GM12878 (cell line): ENCODE data around the gene MZB1. TPM values are rescaled to one million over a fixed set of nuclear protein-coding genes. Genes with fewer than 3 reads are reported as not detected.

ENCODE experiments used
- ATAC-seq: fragments of 200-7000 bp; cut with Tn5 transposase; 3 replicates; pipeline ENCODE4 v1.9.1; 2020; ENCODE audit warnings: mild to moderate bottlenecking, moderate library complexity
- BruUV-seq: library from RNA; stranded (reverse); fragments of 400-500 nt; replicated peaks from 2 replicates; lab custom pipeline; 2021; lab: Mats Ljungman, UMichigan
- CTCF ChIA-PET: fragments of 300-600 bp; sonication (Branson Sonifier 250); formaldehyde crosslinking; extraction: SDS; loops from one replicate; lab custom pipeline; 2021; ENCODE audit warnings: inconsistent platforms; lab: Yijun Ruan, JAX
- POLR2A ChIA-PET: fragments of 350-600 bp; formaldehyde crosslinking; extraction: SDS; loops from one replicate; lab custom pipeline; 2021; ENCODE audit warnings: inconsistent platforms; lab: Charles Lee
- RAD21 ChIA-PET: fragments of 300-600 bp; sonication (Branson Sonifier 250); formaldehyde crosslinking; loops from one replicate; lab custom pipeline; 2023; ENCODE audit warnings: antibody characterized with exemption; ENCODE audit not compliant: unreplicated experiment; lab: Charles Lee
- SMC1A ChIA-PET: fragments of 300-600 bp; sonication (Branson Sonifier 250); formaldehyde crosslinking; loops from one replicate; lab custom pipeline; 2023; ENCODE audit not compliant: unreplicated experiment, uncharacterized antibody; lab: Charles Lee
- DNase-seq: peaks from one replicate; pipeline ENCODE4 v3.0.0-alpha.2; 2011; ENCODE audit warnings: low read depth, low spot score
- FAIRE-seq: peaks from 3 replicates; lab custom pipeline; 2011; peaks lifted over from hg19 to GRCh38; lab: Jason Lieb, UNC
- H2AFZ ChIP-seq: 2 replicates; pipeline ENCODE4 v1.6.0; 2011; ENCODE audit warnings: low read depth, low read length, control low read depth; ENCODE audit not compliant: control insufficient read depth
- H3K27ac ChIP-seq: 2 replicates; pipeline ENCODE4 v1.5.1; 2011; ENCODE audit warnings: control low read depth; ENCODE audit not compliant: control insufficient read depth, insufficient read depth
- H3K27me3 ChIP-seq, 2 experiments: replicated peaks in 1 of 2; 2 replicates each; pipeline versions ENCODE4 v1.6.0 to v1.6.1; 2011; ENCODE audit warnings: low read length in 1 of 2; ENCODE audit not compliant: control insufficient read depth in 2 of 2, insufficient read depth in 2 of 2
- H3K36me3 ChIP-seq, 2 experiments: 2 replicates each; pipeline ENCODE4 v1.5.1; 2011; ENCODE audit warnings: low read length in 1 of 2; ENCODE audit not compliant: control insufficient read depth in 2 of 2, insufficient read depth in 2 of 2
- H3K4me1 ChIP-seq: 2 replicates; pipeline ENCODE4 v1.6.1; 2011; ENCODE audit warnings: mild to moderate bottlenecking, low read length, moderate library complexity, mixed read lengths; ENCODE audit not compliant: control insufficient read depth, insufficient read depth
- H3K4me2 ChIP-seq: 2 replicates; pipeline ENCODE4 v1.6.0; 2011; ENCODE audit warnings: control low read depth; ENCODE audit not compliant: control insufficient read depth, insufficient read depth
- H3K4me3 ChIP-seq: fragments of 200-600 bp; sonication (generic); 2 replicates; pipeline ENCODE4 v1.5.1; 2016
- H3K79me2 ChIP-seq: 2 replicates; pipeline ENCODE4 v1.6.0; 2011; ENCODE audit warnings: low read length; ENCODE audit not compliant: control insufficient read depth, insufficient read depth
- H3K9ac ChIP-seq: 2 replicates; pipeline ENCODE4 v1.8.0; 2011; ENCODE audit warnings: low read length, control low read depth, mixed read lengths; ENCODE audit not compliant: control insufficient read depth, insufficient read depth
- H3K9me3 ChIP-seq: replicated peaks from 3 replicates; pipeline ENCODE4 v1.5.1; 2011; ENCODE audit warnings: mild to moderate bottlenecking, low read length; ENCODE audit not compliant: control insufficient read depth, insufficient read depth
- H4K20me1 ChIP-seq: 2 replicates; pipeline ENCODE4 v1.6.0; 2011; ENCODE audit not compliant: control insufficient read depth, insufficient read depth
- ATF7 ChIP-seq: fragments of 450-650 bp; IDR thresholded peaks from 2 replicates; pipeline ENCODE4 v1.6.1; 2016; ENCODE audit warnings: low read depth, mild to moderate bottlenecking
- BCL11A ChIP-seq: IDR thresholded peaks from 2 replicates; pipeline ENCODE4 v1.6.1; 2011; ENCODE audit warnings: low read depth, low read length
- BRCA1 ChIP-seq: IDR thresholded peaks from 2 replicates; pipeline ENCODE4 v1.6.1; 2011; ENCODE audit warnings: low read depth, low read length, improper control_type of control experiment
- IRF3 ChIP-seq: fragments of 450-650 bp; IDR thresholded peaks from 2 replicates; pipeline ENCODE4 v1.6.1; 2014; ENCODE audit warnings: mild to moderate bottlenecking
- JUND ChIP-seq: IDR thresholded peaks from 2 replicates; pipeline ENCODE4 v1.6.1; 2012; ENCODE audit warnings: low read depth, mild to moderate bottlenecking, low read length, improper control_type of control experiment, moderate library complexity
- RFX5 ChIP-seq: IDR thresholded peaks from 2 replicates; pipeline ENCODE4 v1.6.1; 2011; ENCODE audit warnings: low read depth, low read length, improper control_type of control experiment
- SRF ChIP-seq, 2 experiments: IDR thresholded peaks; 2 replicates each; pipeline ENCODE4 v1.6.1; 2011; ENCODE audit warnings: low read depth in 2 of 2, low read length in 2 of 2, mild to moderate bottlenecking in 1 of 2, moderate library complexity in 1 of 2
- TARDBP ChIP-seq: IDR thresholded peaks from 2 replicates; pipeline ENCODE4 v1.6.1; 2016; ENCODE audit warnings: borderline replicate concordance
- WGBS: methylation state at CpG from one replicate; pipeline ENCODE4 v1.1.6; 2016; ENCODE audit warnings: low lambda C conversion rate; ENCODE audit not compliant: insufficient replicate concordance, insufficient coverage; ENCODE audit errors: missing lambda C conversion rate; 5-methylcytosine and 5-hydroxymethylcytosine counted together
- in situ Hi-C: fragments of 300-500 bp; cut with MboI; formaldehyde crosslinking; loops from 9 replicates; pipeline ENCODE4 v1.14.3; 2018; ENCODE audit warnings: mixed read lengths
- intact Hi-C: fragments of 100-400 bp; cut with micrococcal nuclease; formaldehyde crosslinking; loops from one replicate; pipeline ENCODE4 v1.14.2; 2022; ENCODE audit not compliant: unreplicated experiment
- polyA plus RNA-seq, 11 experiments: library from polyadenylated mRNA; depleted of rRNA in 4 of 11; unstranded in 6 of 11; stranded (reverse) in 5 of 11; fragments of >200 nt; fragmentation: Nextera tagmentation in 4 of 11; fragmentation: Illumina TruSeq in 1 of 11; extraction: Ambion mirVana in 4 of 11; extraction: Trizol in 1 of 11; gene quantifications; 1 replicate in 1 of 11; 2 replicates in 10 of 11; pipeline versions ENCODE4 v1.2.1 to v1.2.3, GENCODE V29; 2011 to 2016; ENCODE audit warnings: inconsistent platforms in 2 of 11, missing spikeins in 2 of 11, low read depth in 1 of 11
- total RNA-seq, 4 experiments: library from RNA; depleted of rRNA in 3 of 4; stranded (reverse); fragments of >200 nt in 3 of 4; fragmentation: Illumina TruSeq in 1 of 4; extraction: Trizol in 1 of 4; gene quantifications; 2 replicates each; pipeline versions ENCODE4 v1.2.1 to v1.2.3, GENCODE V29; 2013 to 2021

MZB1 gene
- total and polyA plus RNA-seq, 10 of the 15 experiments (the other 5 are each of a cell fraction or from before 2014, with no cell fraction given): 19.3 to 406 (median 188) TPM

- no peak overlapping the region for H2AFZ ChIP-seq
- TF ChIP-seq RFX5 (no peak), JUND (no peak), IRF3 (no peak), BRCA1 (no peak), SRF (IDR thresholded peaks at IDR 0.05; ENCODE audit: low read depth in 2 of 2, low read length in 2 of 2) (no peak), TARDBP (no peak), BCL11A (no peak), ATF7 (no peak)
- BruUV-seq: no TSS peak
- FAIRE-seq (no peak), DNase-seq (no peak), ATAC-seq (no peak)
- no peak overlapping the region for H3K27ac ChIP-seq
- H3K36me3 ChIP-seq: peaks cover 2 to 14% of the 10 kb centered on the region in 2 experiments; a peak in 2 of 4 replicates
- ChIA-PET POLR2A (interaction anchor here (0.6 kb wide), 1 partner anchor 87 kb away, joined by 3 read pairs; no protein-coding TSS in a partner anchor), RAD21 (no interaction called here), SMC1A (interaction anchor here (0.7 kb wide), 1 partner anchor 16 kb away, joined by 3 read pairs; no protein-coding TSS in a partner anchor), CTCF (no interaction called here)
- H3K9me3 ChIP-seq: no peaks in the 10 kb centered on the region; the same call in 2 of the 3 replicates
- H3K4me1 ChIP-seq: no peaks in the 10 kb centered on the region
- WGBS: 94% methylated on average over 4 of the region's 4 CpGs
- no peak overlapping the region for H3K4me2 ChIP-seq
- peaks cover 11% of the 10 kb centered on the region for H3K79me2 ChIP-seq
- in situ Hi-C loops (no loop called here), intact Hi-C loops (no loop called here)
- no peaks in the 10 kb centered on the region for H3K27me3 ChIP-seq
- no peaks in the 10 kb centered on the region for H4K20me1 ChIP-seq
- no peak overlapping the region for H3K9ac ChIP-seq
- no peak overlapping the region for H3K4me3 ChIP-seq
These were observed 29.3 kb downstream of the MZB1 start for GRCh38 chr5:139360384-139360783.
